Neuronal stem cell (in vitro differentiated cells): Measurements from ENCODE around the gene GABBR2.

ENCODE experiments used
- DNase-seq: peaks from one replicate; pipeline ENCODE4 v3.0.0-alpha.2; 2013; ENCODE audit warnings: low spot score
- H2AFZ ChIP-seq: one replicate; pipeline ENCODE4 v1.6.1; 2013; ENCODE audit warnings: mild to moderate bottlenecking, low read length, inconsistent platforms
- H2AK5ac ChIP-seq: 2 replicates; pipeline ENCODE4 v1.6.1; 2013; ENCODE audit warnings: low read depth, mild to moderate bottlenecking, inconsistent platforms, low read length, moderate library complexity, mixed read lengths
- H2BK120ac ChIP-seq: 2 replicates; pipeline ENCODE4 v1.6.1; 2013; ENCODE audit warnings: low read depth, mild to moderate bottlenecking, inconsistent platforms, low read length, moderate library complexity, mixed read lengths
- H2BK12ac ChIP-seq: one replicate; pipeline ENCODE4 v1.6.1; 2013; ENCODE audit warnings: low read length, inconsistent platforms
- H2BK15ac ChIP-seq: 2 replicates; pipeline ENCODE4 v1.6.1; 2013; ENCODE audit warnings: mild to moderate bottlenecking, low read length, inconsistent platforms, mixed read lengths
- H2BK5ac ChIP-seq: one replicate; pipeline ENCODE4 v1.6.1; 2013; ENCODE audit warnings: inconsistent platforms, mild to moderate bottlenecking, low read length, moderate library complexity
- H3K14ac ChIP-seq: one replicate; pipeline ENCODE4 v1.6.1; 2013; ENCODE audit warnings: low read length, inconsistent platforms
- H3K18ac ChIP-seq: 2 replicates; pipeline ENCODE4 v1.6.1; 2013; ENCODE audit warnings: low read length, inconsistent platforms
- H3K23ac ChIP-seq: 2 replicates; pipeline ENCODE4 v1.6.1; 2013; ENCODE audit warnings: low read depth, mild to moderate bottlenecking, mixed read lengths, low read length, inconsistent platforms; ENCODE audit not compliant: poor library complexity
- H3K27ac ChIP-seq: replicated peaks from 3 replicates; pipeline ENCODE4 v1.5.1; 2013; ENCODE audit warnings: low read length, inconsistent platforms
- H3K27me3 ChIP-seq, 3 experiments: 2 replicates each; pipeline ENCODE4 v1.6.1; 2013; ENCODE audit warnings: low read length in 3 of 3, mild to moderate bottlenecking in 2 of 3, inconsistent platforms in 1 of 3, low read depth in 1 of 3, mixed read lengths in 1 of 3, moderate library complexity in 1 of 3; ENCODE audit not compliant: control insufficient read depth in 3 of 3, insufficient read depth in 3 of 3
- H3K36me3 ChIP-seq, 2 donors: replicated peaks in 1 of 2; 2 replicates each; pipeline ENCODE4 v1.6.1; 2013; ENCODE audit warnings: low read length in 2 of 2; ENCODE audit not compliant: control insufficient read depth in 2 of 2, insufficient read depth in 2 of 2
- H3K4ac ChIP-seq: 2 replicates; pipeline ENCODE4 v1.6.1; 2013; ENCODE audit warnings: inconsistent platforms, mild to moderate bottlenecking, low read length, moderate library complexity
- H3K4me1 ChIP-seq, 2 donors: 1 replicate in 1 of 2; 2 replicates in 1 of 2; pipeline ENCODE4 v1.6.1; 2013; ENCODE audit warnings: low read length in 2 of 2, low read depth in 1 of 2; ENCODE audit not compliant: control insufficient read depth in 2 of 2, insufficient read depth in 1 of 2
- H3K4me2 ChIP-seq: one replicate; pipeline ENCODE4 v1.6.1; 2013; ENCODE audit warnings: mild to moderate bottlenecking, low read length, inconsistent platforms; ENCODE audit not compliant: insufficient read depth, poor library complexity, severe bottlenecking
- H3K4me3 ChIP-seq, 2 donors: 2 replicates each; pipeline ENCODE4 v1.5.1; 2013; ENCODE audit warnings: low read length in 2 of 2, mild to moderate bottlenecking in 2 of 2, inconsistent platforms in 1 of 2, moderate library complexity in 1 of 2
- H3K79me1 ChIP-seq: one replicate; pipeline ENCODE4 v1.6.1; 2013; ENCODE audit warnings: low read depth, mild to moderate bottlenecking, inconsistent platforms, low read length, moderate library complexity
- H3K9ac ChIP-seq: one replicate; pipeline ENCODE4 v1.6.1; 2013; ENCODE audit warnings: mild to moderate bottlenecking, low read depth, low read length, inconsistent platforms; ENCODE audit not compliant: poor library complexity
- H3K9me3 ChIP-seq, 2 donors: replicated peaks in 1 of 2; 2 replicates each; pipeline versions ENCODE3 to v1.6.1; 2013; ENCODE audit warnings: low read length in 2 of 2, mild to moderate bottlenecking in 2 of 2, inconsistent platforms in 1 of 2, low read depth in 1 of 2, mixed read lengths in 1 of 2, moderate library complexity in 1 of 2; ENCODE audit not compliant: control insufficient read depth in 2 of 2, insufficient read depth in 1 of 2
- H4K8ac ChIP-seq: one replicate; pipeline ENCODE4 v1.6.1; 2013; ENCODE audit warnings: low read depth, mild to moderate bottlenecking, inconsistent platforms, low read length, moderate library complexity
- H4K91ac ChIP-seq: one replicate; pipeline ENCODE4 v1.6.1; 2013; ENCODE audit warnings: low read length, low read depth, mild to moderate bottlenecking, inconsistent platforms; ENCODE audit not compliant: poor library complexity
- WGBS, 2 donors: extraction: QIAGEN DNeasy Blood & Tissue Kit; methylation state at CpG; one replicate each; pipeline ENCODE4 v1.1.7; 2013; ENCODE audit warnings: missing lambda C conversion rate in 2 of 2, mixed read lengths in 1 of 2; ENCODE audit not compliant: insufficient read length in 2 of 2, insufficient replicate concordance in 1 of 2; ENCODE audit errors: extremely low coverage in 2 of 2; 5-methylcytosine and 5-hydroxymethylcytosine counted together

GABBR2 gene

DNA sequence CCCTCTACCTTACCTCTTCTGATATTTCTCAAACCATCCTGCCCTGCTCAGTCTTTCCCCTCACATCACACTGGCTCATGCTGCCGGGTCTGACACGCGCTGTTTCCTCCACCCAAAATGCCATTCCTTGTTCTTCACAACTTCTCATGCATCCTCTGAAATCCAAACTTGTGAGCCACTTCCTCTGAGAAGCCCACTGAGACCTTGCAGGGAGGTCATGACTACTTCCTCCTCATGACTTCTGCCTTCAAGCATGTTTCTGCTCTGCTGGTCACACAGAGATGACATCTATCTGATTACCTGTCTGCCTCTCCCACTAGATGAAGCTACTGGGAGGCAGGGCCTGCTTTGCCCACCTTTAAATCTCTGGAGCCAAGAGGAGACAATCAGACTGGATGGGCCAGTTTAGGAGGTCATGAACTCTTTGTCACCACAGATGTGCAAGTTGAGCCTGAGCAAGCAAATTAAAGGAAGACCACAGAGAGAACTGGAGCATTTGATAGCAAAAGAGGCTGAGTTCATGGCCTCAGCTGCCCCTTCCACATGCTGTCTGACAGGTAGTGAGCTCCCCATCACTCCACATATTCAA, 333.5 kb downstream of the GABBR2 start:
- H4K91ac ChIP-seq = no peak overlapping the region
- H3K9ac ChIP-seq = no peak overlapping the region
- no peaks in the 10 kb centered on the region for H3K79me1 ChIP-seq
- no peak overlapping the region for H2AK5ac ChIP-seq
- H2BK12ac ChIP-seq = no peak overlapping the region
- no peak overlapping the region for H3K18ac ChIP-seq
- no peak overlapping the region for H3K27ac ChIP-seq
- no peaks in the 10 kb centered on the region for H3K27me3 ChIP-seq
- H3K4ac ChIP-seq = no peak overlapping the region
- H2AFZ ChIP-seq = no peak overlapping the region
- no peak overlapping the region for H4K8ac ChIP-seq
- WGBS, 2 donors = no CpG with 5 or more reads among the region's 3 CpGs
- no peak overlapping the region for H3K4me3 ChIP-seq
- no peaks in the 10 kb centered on the region for H3K36me3 ChIP-seq
- H3K4me2 ChIP-seq = no peak overlapping the region
- H3K4me1 ChIP-seq = peaks cover 4% of the 10 kb centered on the region in 2 donors
- no peak overlapping the region for H3K23ac ChIP-seq
- no peak overlapping the region for H2BK15ac ChIP-seq
- no peak overlapping the region for H2BK120ac ChIP-seq
- no peak overlapping the region for H2BK5ac ChIP-seq
- no peak overlapping the region for H3K14ac ChIP-seq
- DNase-seq = no peak
- H3K9me3 ChIP-seq = no peaks in the 10 kb centered on the region

DNA sequence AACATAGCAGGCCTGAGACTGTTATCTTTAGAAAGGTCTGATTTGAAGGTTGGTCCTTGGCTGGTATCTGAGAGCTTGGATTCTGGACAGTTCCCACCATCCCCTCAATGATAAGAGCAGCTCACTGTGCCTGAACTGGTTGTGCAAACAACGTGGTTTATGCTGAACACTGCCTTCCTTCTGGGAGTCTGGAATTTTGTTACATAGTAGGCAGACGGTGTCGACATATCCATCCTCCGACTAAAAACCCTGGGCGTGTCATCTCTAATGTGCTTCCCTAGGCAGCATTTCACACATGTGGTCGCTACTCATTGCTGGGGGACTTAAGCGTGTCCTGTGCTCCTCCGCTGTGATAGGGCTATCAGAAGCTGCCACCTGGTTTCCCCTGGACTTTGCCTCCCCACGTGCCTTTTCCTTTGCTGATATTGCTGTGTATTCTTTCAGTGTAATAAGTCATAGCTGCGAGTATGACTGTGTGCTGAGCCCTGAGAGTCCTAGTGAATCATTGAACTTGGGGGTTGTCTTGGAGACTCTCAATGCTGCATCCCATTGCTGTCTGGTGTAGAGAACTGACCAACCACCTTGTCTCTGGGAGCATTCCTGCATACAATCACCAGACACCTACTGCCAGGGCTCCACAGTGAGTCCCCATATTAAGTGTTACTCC, 334.2 kb downstream of the GABBR2 start:
- Histone ChIP-seq H4K8ac (no peak overlapping the region), H3K4ac (no peak overlapping the region), H2BK120ac (no peak overlapping the region), H4K91ac (no peak overlapping the region), H3K9me3 (no peaks in the 10 kb centered on the region), H3K14ac (no peak overlapping the region), H3K4me1 (peaks cover 0 to 2% of the 10 kb centered on the region in 2 donors), H3K4me3 (no peak overlapping the region), H3K9ac (no peak overlapping the region), H3K23ac (peak overlapping the region; percentile 21), H3K27me3 (no peaks in the 10 kb centered on the region), H2BK12ac (no peak overlapping the region), H2AK5ac (no peak overlapping the region), H3K27ac (no peak overlapping the region), H2BK15ac (no peak overlapping the region), H3K18ac (no peak overlapping the region), H3K36me3 (no peaks in the 10 kb centered on the region), H3K4me2 (no peak overlapping the region), H3K79me1 (no peaks in the 10 kb centered on the region), H2BK5ac (no peak overlapping the region), H2AFZ (no peak overlapping the region)
- no peak for DNase-seq
- no CpG with 5 or more reads among the region's 10 CpGs for WGBS, 2 donors

DNA sequence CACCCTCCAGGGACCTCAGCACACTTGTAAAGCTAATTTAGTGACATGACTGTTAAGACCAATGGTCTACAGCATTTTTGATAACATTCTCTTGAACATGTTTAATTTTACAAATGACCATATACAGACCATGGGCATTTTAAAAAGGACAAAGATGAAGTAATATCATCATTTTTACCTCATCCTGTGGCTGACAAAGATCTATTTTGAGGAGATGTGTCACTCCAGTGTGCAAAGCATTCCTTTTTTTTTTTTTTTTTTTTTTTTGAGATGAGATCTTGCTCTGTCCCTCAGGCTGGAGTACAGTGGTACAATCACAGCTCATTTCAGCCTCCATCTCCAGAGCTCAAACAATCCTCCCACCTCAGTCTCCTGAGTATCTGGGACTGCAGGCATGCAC, 335.1 kb downstream of the GABBR2 start:
- no peak overlapping the region for H2AFZ ChIP-seq
- no peak overlapping the region for H2BK120ac ChIP-seq
- H3K4me2 ChIP-seq = no peak overlapping the region
- no peak overlapping the region for H3K9ac ChIP-seq
- H3K79me1 ChIP-seq = no peaks in the 10 kb centered on the region
- no peak overlapping the region for H3K14ac ChIP-seq
- H3K27ac ChIP-seq = no peak overlapping the region
- no peak overlapping the region for H3K4ac ChIP-seq
- H2BK12ac ChIP-seq = no peak overlapping the region
- no peak overlapping the region for H2BK5ac ChIP-seq
- H4K8ac ChIP-seq = no peak overlapping the region
- no peak for DNase-seq
- no peak overlapping the region for H4K91ac ChIP-seq
- H3K18ac ChIP-seq = no peak overlapping the region
- H2BK15ac ChIP-seq = no peak overlapping the region
- H3K4me1 ChIP-seq = peaks cover 0 to 2% of the 10 kb centered on the region in 2 donors
- no peak overlapping the region for H2AK5ac ChIP-seq
- no peaks in the 10 kb centered on the region for H3K9me3 ChIP-seq
- no peak overlapping the region for H3K23ac ChIP-seq
- peak overlapping the region in 1 of 2 donors; percentile 37 for H3K4me3 ChIP-seq
- no peaks in the 10 kb centered on the region for H3K27me3 ChIP-seq
- no peaks in the 10 kb centered on the region for H3K36me3 ChIP-seq

DNA sequence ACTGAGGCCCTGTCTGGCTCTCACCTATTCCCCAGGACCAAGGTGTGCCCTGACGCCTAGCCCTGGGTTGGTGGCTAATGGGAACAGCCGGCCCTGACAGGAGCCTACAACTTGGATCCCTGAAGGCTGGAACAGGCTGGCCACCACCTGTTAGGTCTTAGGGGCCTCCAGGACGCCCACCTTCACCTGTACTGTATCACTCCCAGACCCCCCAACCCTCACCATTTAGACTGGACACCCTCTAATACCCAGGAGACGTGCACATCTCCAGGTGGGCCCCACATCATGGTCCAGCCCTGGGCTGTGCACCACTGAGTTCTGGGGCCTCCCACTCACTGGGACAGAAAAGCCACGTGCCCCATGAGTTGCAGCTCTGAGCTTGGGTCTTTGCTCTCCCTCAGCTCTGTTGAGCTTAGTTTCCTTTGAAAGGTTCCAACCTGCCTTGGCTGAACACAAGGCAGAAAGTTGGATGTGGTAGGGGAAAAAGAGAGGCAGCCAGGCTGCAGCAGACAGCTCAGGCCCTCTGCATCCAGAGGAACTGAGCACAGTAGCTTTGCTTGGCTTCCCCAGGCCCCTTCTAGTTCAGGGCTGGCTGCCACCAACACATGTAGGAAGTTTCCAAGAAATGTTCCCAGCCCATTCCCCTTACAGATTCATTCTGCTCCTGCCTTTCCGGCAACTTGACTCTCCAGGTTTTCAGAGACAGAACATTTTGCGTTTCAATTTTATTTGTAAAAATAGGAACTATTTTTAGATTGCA, 336.5 kb downstream of the GABBR2 start:
- Histone ChIP-seq H2BK120ac (no peak overlapping the region), H2AFZ (no peak overlapping the region), H2AK5ac (no peak overlapping the region), H3K27me3 (no peaks in the 10 kb centered on the region), H3K27ac (no peak overlapping the region), H3K4me3 (no peak overlapping the region), H3K36me3 (no peaks in the 10 kb centered on the region), H3K79me1 (no peaks in the 10 kb centered on the region), H3K4ac (no peak overlapping the region), H2BK15ac (no peak overlapping the region), H3K23ac (peak overlapping the region; percentile 85), H2BK5ac (no peak overlapping the region), H3K9ac (no peak overlapping the region), H4K91ac (no peak overlapping the region), H4K8ac (no peak overlapping the region), H3K4me1 (no peaks in the 10 kb centered on the region), H2BK12ac (no peak overlapping the region), H3K4me2 (no peak overlapping the region), H3K18ac (peak overlapping the region; percentile 67), H3K9me3 (no peaks in the 10 kb centered on the region), H3K14ac (peak overlapping the region; percentile 39)
- no peak for DNase-seq
- WGBS, 2 donors = no CpG with 5 or more reads among the region's 7 CpGs
